K562 (cell line): ENCODE data around the gene PLCB1.

ENCODE experiments used
- CREM ChIP-seq: IDR thresholded peaks from 2 replicates; pipeline ENCODE4 v1.6.1; 2014; ENCODE audit warnings: antibody characterized with exemption, low read depth
- CTCF ChIP-seq, 3 experiments: IDR thresholded peaks in 2 of 3; conservative IDR thresholded peaks in 1 of 3; 2 replicates each; pipeline ENCODE4 v1.5.1; 2011 to 2012; ENCODE audit warnings: low read length in 3 of 3, mild to moderate bottlenecking in 3 of 3, control low read depth in 2 of 3, improper control_type of control experiment in 1 of 3, inconsistent platforms in 1 of 3, low read depth in 1 of 3, mixed read lengths in 1 of 3, moderate library complexity in 1 of 3; ENCODE audit not compliant: insufficient read depth in 2 of 3
- DACH1 ChIP-seq: fragments of 450-650 bp; IDR thresholded peaks from 2 replicates; pipeline ENCODE4 v1.6.1; 2018; ENCODE audit not compliant: partially characterized antibody
- KLF16 ChIP-seq: IDR thresholded peaks from 2 replicates; pipeline ENCODE4 v1.6.1; 2016; ENCODE audit warnings: antibody characterized with exemption
- MLX ChIP-seq, 2 experiments: fragments of 450-650 bp in 1 of 2; sonication (generic) in 1 of 2; formaldehyde crosslinking; conservative IDR thresholded peaks; 2 replicates each; pipeline versions ENCODE4 v1.4.0 to v1.8.1; 2020 to 2022; ENCODE audit warnings: mild to moderate bottlenecking in 1 of 2, missing genetic modification reagents in 1 of 2
- NUFIP1 ChIP-seq: fragments of 450-650 bp; IDR thresholded peaks from 2 replicates; pipeline ENCODE4 v1.6.1; 2018; ENCODE audit not compliant: partially characterized antibody
- POLR2A ChIP-seq: fragments of 450-650 bp; conservative IDR thresholded peaks from 2 replicates; pipeline ENCODE4 v1.6.1; 2016
- POLR2AphosphoS5 ChIP-seq: IDR thresholded peaks from 2 replicates; pipeline ENCODE4 v1.6.1; 2011; ENCODE audit warnings: mild to moderate bottlenecking, low read depth, low read length, moderate library complexity; ENCODE audit not compliant: control insufficient read depth, insufficient read depth
- ZBTB40 ChIP-seq, 2 experiments: fragments of 450-650 bp in 1 of 2; sonication (generic) in 1 of 2; formaldehyde crosslinking in 1 of 2; IDR thresholded peaks; 2 replicates each; pipeline versions ENCODE4 v1.7.1 to v1.9.0; 2016 to 2022; ENCODE audit warnings: inconsistent platforms in 1 of 2, mild to moderate bottlenecking in 1 of 2, missing genetic modification reagents in 1 of 2
- ZNF121 ChIP-seq: sonication (generic); formaldehyde crosslinking; conservative IDR thresholded peaks from 2 replicates; pipeline ENCODE4 v1.8.0; 2022; ENCODE audit warnings: missing genetic modification reagents
- ZNF511 ChIP-seq: sonication (generic); formaldehyde crosslinking; IDR thresholded peaks from 2 replicates; pipeline ENCODE4 v1.8.0; 2022; ENCODE audit warnings: mild to moderate bottlenecking, missing genetic modification reagents
- TF ChIP-seq, protein P1 (sequence below), 2 experiments: fragments of 450-650 bp; formaldehyde crosslinking in 1 of 2; IDR thresholded peaks; 2 replicates each; pipeline versions ENCODE4 v1.4.0 to v1.6.1; 2014 to 2020; ENCODE audit warnings: mild to moderate bottlenecking in 2 of 2, borderline replicate concordance in 1 of 2, low read depth in 1 of 2

GRCh38 chr20:8854571-8854970 lies 722.5 kb downstream of the PLCB1 start:
- TF ChIP-seq ZNF511 (CRISPR knock-in tag), result no peak
- TF ChIP-seq ZNF121, result no peak
- no peak for TF ChIP-seq POLR2A
- TF ChIP-seq CREM, result no peak
- no peak for TF ChIP-seq NUFIP1
- no peak for TF ChIP-seq MLX (CRISPR knock-in tag; conservative IDR thresholded peaks at IDR 0.05)
- no peak for TF ChIP-seq KLF16
- TF ChIP-seq CTCF (IDR thresholded peaks at IDR 0.05 in 2 of 3, conservative IDR thresholded peaks at IDR 0.05 in 1 of 3; ENCODE audit: insufficient read depth in 2 of 3, low read depth in 1 of 3, low read length in 3 of 3), result no peak
- no peak for TF ChIP-seq POLR2AphosphoS5
- TF ChIP-seq DACH1, result no peak
- TF ChIP-seq ZBTB40 (IDR thresholded peaks at IDR 0.05), result no peak
- no peak for TF ChIP-seq ZBTB40 (CRISPR knock-in tag; IDR thresholded peaks at IDR 0.05)
- TF ChIP-seq, protein P1, sequence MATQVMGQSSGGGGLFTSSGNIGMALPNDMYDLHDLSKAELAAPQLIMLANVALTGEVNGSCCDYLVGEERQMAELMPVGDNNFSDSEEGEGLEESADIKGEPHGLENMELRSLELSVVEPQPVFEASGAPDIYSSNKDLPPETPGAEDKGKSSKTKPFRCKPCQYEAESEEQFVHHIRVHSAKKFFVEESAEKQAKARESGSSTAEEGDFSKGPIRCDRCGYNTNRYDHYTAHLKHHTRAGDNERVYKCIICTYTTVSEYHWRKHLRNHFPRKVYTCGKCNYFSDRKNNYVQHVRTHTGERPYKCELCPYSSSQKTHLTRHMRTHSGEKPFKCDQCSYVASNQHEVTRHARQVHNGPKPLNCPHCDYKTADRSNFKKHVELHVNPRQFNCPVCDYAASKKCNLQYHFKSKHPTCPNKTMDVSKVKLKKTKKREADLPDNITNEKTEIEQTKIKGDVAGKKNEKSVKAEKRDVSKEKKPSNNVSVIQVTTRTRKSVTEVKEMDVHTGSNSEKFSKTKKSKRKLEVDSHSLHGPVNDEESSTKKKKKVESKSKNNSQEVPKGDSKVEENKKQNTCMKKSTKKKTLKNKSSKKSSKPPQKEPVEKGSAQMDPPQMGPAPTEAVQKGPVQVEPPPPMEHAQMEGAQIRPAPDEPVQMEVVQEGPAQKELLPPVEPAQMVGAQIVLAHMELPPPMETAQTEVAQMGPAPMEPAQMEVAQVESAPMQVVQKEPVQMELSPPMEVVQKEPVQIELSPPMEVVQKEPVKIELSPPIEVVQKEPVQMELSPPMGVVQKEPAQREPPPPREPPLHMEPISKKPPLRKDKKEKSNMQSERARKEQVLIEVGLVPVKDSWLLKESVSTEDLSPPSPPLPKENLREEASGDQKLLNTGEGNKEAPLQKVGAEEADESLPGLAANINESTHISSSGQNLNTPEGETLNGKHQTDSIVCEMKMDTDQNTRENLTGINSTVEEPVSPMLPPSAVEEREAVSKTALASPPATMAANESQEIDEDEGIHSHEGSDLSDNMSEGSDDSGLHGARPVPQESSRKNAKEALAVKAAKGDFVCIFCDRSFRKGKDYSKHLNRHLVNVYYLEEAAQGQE (IDR thresholded peaks at IDR 0.05; ENCODE audit: borderline replicate concordance), result no peak
- TF ChIP-seq, protein P1 (CRISPR knock-in tag; IDR thresholded peaks at IDR 0.05; ENCODE audit: low read depth), result no peak
